ENCODE results near the gene IKZF1. TPM values are rescaled to one million over a fixed set of nuclear protein-coding genes. Genes with fewer than 3 reads are reported as not detected.

Gene IKZF1
- total RNA-seq, 1 experiment from 2014 or later, result 3.7 TPM

GRCh38 chr7:50324113-50324512, 19.6 kb downstream of the IKZF1 start:
- intact Hi-C loops (cut with micrococcal nuclease; ENCODE audit: unreplicated experiment), result no loop called here
- Histone ChIP-seq H3K36me3 (ENCODE audit: insufficient read depth, low read length, poor library complexity, severe bottlenecking) (no peaks in the 10 kb centered on the region), H3K9me3 (ENCODE audit: low read depth, low read length, poor library complexity, severe bottlenecking) (no peaks in the 10 kb centered on the region), H3K4me3 (ENCODE audit: low read depth, low read length, poor library complexity, severe bottlenecking) (no peak overlapping the region), H3K27me3 (replicated peaks; ENCODE audit: insufficient read depth, low read depth, low read length, poor library complexity) (no peaks in the 10 kb centered on the region), H3K27ac (ENCODE audit: low read depth, low read length, poor library complexity, severe bottlenecking) (no peak overlapping the region), H3K4me1 (ENCODE audit: insufficient read depth, low read length, poor library complexity, severe bottlenecking) (peaks cover 9% of the 10 kb centered on the region)
- ChIA-PET POLR2A (ENCODE audit: low non-redundant PET) (no interaction called here), CTCF (no interaction called here)
- no TSS peak for BruUV-seq (replicated peaks)
- DNase-seq (ENCODE audit: low spot score), result no peak
- TF ChIP-seq EZH2 (IDR thresholded peaks at IDR 0.05; ENCODE audit: borderline replicate concordance, low read depth, low read length, poor library complexity, severe bottlenecking), result no peak
- no peak for TF ChIP-seq CTCF (conservative IDR thresholded peaks at IDR 0.05; ENCODE audit: low read depth, low read length)

DNA sequence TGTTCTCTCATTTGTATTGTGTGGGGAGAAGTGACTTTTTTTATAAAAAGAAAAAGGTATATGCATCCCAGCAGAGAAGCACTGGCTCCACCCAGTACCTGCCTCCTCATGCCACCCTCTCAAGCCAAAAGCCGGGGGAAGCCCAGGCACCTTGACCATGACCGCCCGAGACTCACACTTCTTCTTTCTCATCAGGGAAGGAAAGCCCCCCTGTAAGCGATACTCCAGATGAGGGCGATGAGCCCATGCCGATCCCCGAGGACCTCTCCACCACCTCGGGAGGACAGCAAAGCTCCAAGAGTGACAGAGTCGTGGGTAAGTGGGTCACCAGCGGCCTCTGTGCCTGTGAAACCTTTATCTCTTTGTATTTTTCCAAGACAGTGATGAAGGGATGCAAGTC, 22.9 kb downstream of the IKZF1 start:
- CTCF ChIA-PET, result no interaction called here
- no peak for TF ChIP-seq CTCF (conservative IDR thresholded peaks at IDR 0.05; ENCODE audit: low read depth, low read length)
- no peak for TF ChIP-seq EZH2 (IDR thresholded peaks at IDR 0.05; ENCODE audit: borderline replicate concordance, low read depth, low read length, poor library complexity, severe bottlenecking)
- H3K27me3 ChIP-seq (replicated peaks; ENCODE audit: insufficient read depth, low read depth, low read length, poor library complexity), result no peaks in the 10 kb centered on the region
- DNase-seq (ENCODE audit: low spot score), result no peak
- no peaks in the 10 kb centered on the region for H3K9me3 ChIP-seq (ENCODE audit: low read depth, low read length, poor library complexity, severe bottlenecking)
- POLR2A ChIA-PET (ENCODE audit: low non-redundant PET), result no interaction called here
- no peaks in the 10 kb centered on the region for H3K36me3 ChIP-seq (ENCODE audit: insufficient read depth, low read length, poor library complexity, severe bottlenecking)
- no peak overlapping the region for H3K4me3 ChIP-seq (ENCODE audit: low read depth, low read length, poor library complexity, severe bottlenecking)
- H3K27ac ChIP-seq (ENCODE audit: low read depth, low read length, poor library complexity, severe bottlenecking), result no peak overlapping the region
- H3K4me1 ChIP-seq (ENCODE audit: insufficient read depth, low read length, poor library complexity, severe bottlenecking), result peaks cover 4% of the 10 kb centered on the region
- no TSS peak for BruUV-seq (replicated peaks)
- intact Hi-C loops (cut with micrococcal nuclease; ENCODE audit: unreplicated experiment), result no loop called here

- Histone ChIP-seq H3K9me3 (ENCODE audit: low read depth, low read length, poor library complexity, severe bottlenecking) (no peaks in the 10 kb centered on the region), H3K4me1 (ENCODE audit: insufficient read depth, low read length, poor library complexity, severe bottlenecking) (peaks cover 11% of the 10 kb centered on the region), H3K4me3 (ENCODE audit: low read depth, low read length, poor library complexity, severe bottlenecking) (no peak overlapping the region), H3K27ac (ENCODE audit: low read depth, low read length, poor library complexity, severe bottlenecking) (no peak overlapping the region), H3K27me3 (replicated peaks; ENCODE audit: insufficient read depth, low read depth, low read length, poor library complexity) (no peaks in the 10 kb centered on the region), H3K36me3 (ENCODE audit: insufficient read depth, low read length, poor library complexity, severe bottlenecking) (no peaks in the 10 kb centered on the region)
- CTCF ChIA-PET, result no interaction called here
- DNase-seq (ENCODE audit: low spot score), result no peak
- intact Hi-C loops (cut with micrococcal nuclease; ENCODE audit: unreplicated experiment), result no loop called here
- POLR2A ChIA-PET (ENCODE audit: low non-redundant PET), result no interaction called here
- BruUV-seq (replicated peaks), result no TSS peak
- no peak for TF ChIP-seq CTCF (conservative IDR thresholded peaks at IDR 0.05; ENCODE audit: low read depth, low read length)
- TF ChIP-seq EZH2 (IDR thresholded peaks at IDR 0.05; ENCODE audit: borderline replicate concordance, low read depth, low read length, poor library complexity, severe bottlenecking), result no peak
Measured at GRCh38 chr7:50329775-50330174, 25.3 kb downstream of the IKZF1 start.

Data from A673 (cell line).